Measurements from ENCODE around the gene ARHGAP8. TPM values are rescaled to one million over a fixed set of nuclear protein-coding genes. Genes with fewer than 3 reads are reported as not detected.
A peak's percentile ranks its signal among the peaks of the same experiment; 100 is the strongest.
"Not testable (repeated sequence)": the region's sequence is repeated elsewhere in the genome, so short reads cannot be mapped to it uniquely, and the experiment has no call there.

ARHGAP8 gene
- total RNA-seq, 1 donor from 2014 or later = 2.8 TPM

GRCh38 chr22:44738347-44738715 is 14.0 kb upstream of the ARHGAP8 start:
- Mint-ChIP-seq H3K36me3 (ENCODE audit: low read depth, unreplicated experiment) (no peaks in the 10 kb centered on the region), H3K27me3 (ENCODE audit: low read depth, unreplicated experiment) (peaks cover 7% of the 10 kb centered on the region), H3K27ac (ENCODE audit: unreplicated experiment) (no peak overlapping the region), H3K9me3 (ENCODE audit: unreplicated experiment) (no peaks in the 10 kb centered on the region), H3K4me1 (ENCODE audit: low read depth, unreplicated experiment) (peaks cover 7% of the 10 kb centered on the region), H3K4me3 (ENCODE audit: unreplicated experiment) (no peak overlapping the region)
- Histone ChIP-seq H3K9me3 (ENCODE audit: insufficient read depth, low read depth, low read length) (no peaks in the 10 kb centered on the region), H4K20me1 (ENCODE audit: insufficient read depth, low read length) (peaks cover 5% of the 10 kb centered on the region), H3K79me2 (ENCODE audit: insufficient read depth, low read length) (no peaks in the 10 kb centered on the region), H3K36me3 (ENCODE audit: insufficient read depth, low read length) (no peaks in the 10 kb centered on the region), H3K27me3 (ENCODE audit: insufficient read depth, low read length) (no peaks in the 10 kb centered on the region), H3K4me1 (ENCODE audit: insufficient read depth, low read length) (peaks cover 16% of the 10 kb centered on the region), H3K9ac (ENCODE audit: low read length) (no peak overlapping the region), H2AFZ (ENCODE audit: low read depth, low read length) (no peak overlapping the region), H3K27ac (ENCODE audit: low read depth, low read length) (no peak overlapping the region), H3K4me2 (ENCODE audit: low read length) (no peak overlapping the region), H3K4me3 (ENCODE audit: insufficient read depth, low read depth, low read length) (no peak overlapping the region)
- FAIRE-seq = no peak
- TF ChIP-seq CTCF (IDR thresholded peaks at IDR 0.05; ENCODE audit: insufficient read depth, low read depth, low read length) (no peak), EZH2 (IDR thresholded peaks at IDR 0.05; ENCODE audit: insufficient read depth, low read length) (no peak)
- no peak for DNase-seq (ENCODE audit: low read depth)

- peaks cover 5% of the 10 kb centered on the region for H4K20me1 ChIP-seq (ENCODE audit: insufficient read depth, low read length)
- no peaks in the 10 kb centered on the region for H3K36me3 ChIP-seq (ENCODE audit: insufficient read depth, low read length)
- Mint-ChIP-seq H3K27me3 (ENCODE audit: low read depth, unreplicated experiment) (peaks cover 14% of the 10 kb centered on the region), H3K4me3 (ENCODE audit: unreplicated experiment) (no peak overlapping the region), H3K27ac (ENCODE audit: unreplicated experiment) (no peak overlapping the region), H3K36me3 (ENCODE audit: low read depth, unreplicated experiment) (no peaks in the 10 kb centered on the region), H3K4me1 (ENCODE audit: low read depth, unreplicated experiment) (peaks cover 7% of the 10 kb centered on the region), H3K9me3 (ENCODE audit: unreplicated experiment) (no peaks in the 10 kb centered on the region)
- no peaks in the 10 kb centered on the region for H3K79me2 ChIP-seq (ENCODE audit: insufficient read depth, low read length)
- no peak for TF ChIP-seq EZH2 (IDR thresholded peaks at IDR 0.05; ENCODE audit: insufficient read depth, low read length)
- H3K9ac ChIP-seq (ENCODE audit: low read length) = peak overlapping the region; percentile 23
- H3K9me3 ChIP-seq (ENCODE audit: insufficient read depth, low read depth, low read length) = no peaks in the 10 kb centered on the region
- H2AFZ ChIP-seq (ENCODE audit: low read depth, low read length) = no peak overlapping the region
- no peak overlapping the region for H3K4me3 ChIP-seq (ENCODE audit: insufficient read depth, low read depth, low read length)
- H3K27me3 ChIP-seq (ENCODE audit: insufficient read depth, low read length) = peaks cover 6% of the 10 kb centered on the region
- no peak for DNase-seq (ENCODE audit: low read depth)
- H3K4me2 ChIP-seq (ENCODE audit: low read length) = no peak overlapping the region
- no peak for FAIRE-seq
- H3K4me1 ChIP-seq (ENCODE audit: insufficient read depth, low read length) = peaks cover 16% of the 10 kb centered on the region
- no peak overlapping the region for H3K27ac ChIP-seq (ENCODE audit: low read depth, low read length)
Measured at GRCh38 chr22:44739024-44739423, 13.4 kb upstream of the ARHGAP8 start.

- Histone ChIP-seq H3K4me1 (ENCODE audit: insufficient read depth, low read length) (peaks cover 16% of the 10 kb centered on the region), H3K9ac (ENCODE audit: low read length) (peak overlapping the region; percentile 41), H3K4me2 (ENCODE audit: low read length) (peak overlapping the region; percentile 74)
- Mint-ChIP-seq H3K27me3 (ENCODE audit: low read depth, unreplicated experiment) (peaks cover 18% of the 10 kb centered on the region), H3K27ac (ENCODE audit: unreplicated experiment) (peak overlapping the region; percentile 74)
- H3K79me2 ChIP-seq (ENCODE audit: insufficient read depth, low read length); H3K27ac ChIP-seq (ENCODE audit: low read depth, low read length); H3K36me3 Mint-ChIP-seq (ENCODE audit: low read depth, unreplicated experiment); H3K27me3 ChIP-seq (ENCODE audit: insufficient read depth, low read length); H3K4me3 Mint-ChIP-seq (ENCODE audit: unreplicated experiment); FAIRE-seq; H3K36me3 ChIP-seq (ENCODE audit: insufficient read depth, low read length); H3K4me3 ChIP-seq (ENCODE audit: insufficient read depth, low read depth, low read length); H3K9me3 Mint-ChIP-seq (ENCODE audit: unreplicated experiment); H3K9me3 ChIP-seq (ENCODE audit: insufficient read depth, low read depth, low read length); H2AFZ ChIP-seq (ENCODE audit: low read depth, low read length); H3K4me1 Mint-ChIP-seq (ENCODE audit: low read depth, unreplicated experiment); H4K20me1 ChIP-seq (ENCODE audit: insufficient read depth, low read length): not testable (repeated sequence)
- peak; percentile 65 for DNase-seq (ENCODE audit: low read depth)
Measured at GRCh38 chr22:44739666-44740065, 12.7 kb upstream of the ARHGAP8 start.
